Effector CD8-positive, alpha-beta T cell (primary cell): ENCODE results near the gene CCL19.
A peak's percentile ranks its signal among the peaks of the same experiment; 100 is the strongest.

Source experiments
- DNase-seq: peaks from one replicate; lab custom pipeline; 2025; lab: John Stamatoyannopoulos, UW

The CCL19 gene

DNA sequence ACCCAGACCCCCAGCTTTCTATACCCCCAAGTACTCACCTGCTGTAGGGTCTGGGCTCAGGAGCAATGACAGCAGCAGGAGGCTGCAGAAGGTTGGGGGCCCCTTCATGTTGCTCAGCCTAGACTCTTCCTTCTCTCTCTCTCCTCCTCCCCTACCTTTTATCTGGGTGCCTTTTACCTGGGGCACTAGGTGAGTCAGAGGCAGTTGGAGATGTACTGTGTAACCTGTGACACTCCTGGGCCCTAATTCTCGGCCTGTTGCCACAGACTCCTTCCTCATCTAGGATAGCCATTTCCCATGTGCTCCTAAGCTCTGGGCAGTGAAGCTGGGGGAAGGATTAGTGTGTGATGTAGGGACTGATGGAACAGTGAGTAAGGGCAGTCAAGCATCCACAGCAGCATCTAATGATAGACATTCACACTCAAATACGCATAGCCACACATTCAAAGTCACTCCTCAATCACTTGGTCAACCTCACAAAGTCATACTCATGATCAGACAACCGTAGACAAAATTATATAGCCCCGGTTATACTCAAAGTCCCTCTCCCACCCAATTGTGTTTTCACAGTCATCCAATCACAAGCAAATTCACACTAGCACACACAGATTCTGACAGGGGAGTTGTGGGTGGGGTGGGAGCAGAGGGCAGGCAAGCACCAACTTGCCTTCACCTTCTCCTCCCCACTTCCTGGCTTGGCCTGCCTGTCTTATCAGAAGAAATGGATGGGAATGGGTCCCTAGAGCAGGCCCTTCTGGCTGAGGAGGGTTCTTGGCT lies 28.4 kb downstream of the CCL19 start, which contains the start of gene CCL27:
TSS of gene CCL27 (minus strand) at position 132 of the 777 bp plus-strand sequence. CDS start at position 108, 24 bp downstream.
- no peak for DNase-seq

- DNase-seq, result no peak
These were observed 31.4 kb downstream of the CCL19 start for GRCh38 chr9:34659592-34660253.

- no peak for DNase-seq
These were observed 32.6 kb downstream of the CCL19 start for GRCh38 chr9:34658461-34658860.

DNA sequence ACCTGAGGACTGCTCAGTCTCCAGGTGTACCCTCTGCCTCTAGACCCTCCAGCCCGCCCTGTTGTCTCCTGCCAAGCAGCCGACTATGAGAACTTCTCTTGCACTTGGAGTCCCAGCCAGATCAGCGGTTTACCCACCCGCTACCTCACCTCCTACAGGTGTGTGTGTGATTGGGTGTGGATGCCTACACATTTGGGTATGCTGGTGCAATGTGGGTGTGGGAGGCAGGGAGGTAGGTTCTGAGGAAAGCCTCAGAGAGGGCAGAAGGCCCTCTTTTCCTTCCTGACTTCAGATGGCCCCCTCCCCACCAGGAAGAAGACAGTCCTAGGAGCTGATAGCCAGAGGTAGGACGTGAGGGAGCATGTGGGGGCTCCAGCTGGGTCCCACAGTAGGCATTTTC lies 34.1 kb downstream of the CCL19 start:
- DNase-seq, result no peak

- DNase-seq, result no peak
These were observed 35.7 kb downstream of the CCL19 start for GRCh38 chr9:34655394-34655793.

- DNase-seq, result no peak
These were observed 36.6 kb downstream of the CCL19 start for GRCh38 chr9:34654323-34655051.

GRCh38 chr9:34653151-34654072 lies 37.7 kb downstream of the CCL19 start:
- no peak for DNase-seq

DNA sequence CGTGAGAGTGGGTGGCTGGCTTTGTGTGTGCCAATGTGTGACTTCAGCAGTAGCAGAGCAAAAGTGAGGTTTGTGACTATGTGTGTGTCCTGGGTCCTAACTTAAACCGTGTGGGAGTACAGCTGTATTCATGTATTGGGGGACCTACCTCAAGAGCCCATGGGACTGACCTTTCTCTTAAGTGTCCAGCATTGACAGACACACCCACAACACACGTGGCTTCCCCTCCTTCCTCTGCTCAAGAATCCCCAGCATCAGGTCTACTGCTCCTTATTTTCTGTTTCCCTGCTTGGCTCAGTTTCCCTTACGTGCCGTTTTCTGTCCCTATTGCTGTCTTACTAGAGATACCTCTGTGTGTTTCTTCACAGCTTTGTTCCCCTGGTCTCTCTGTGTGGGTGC lies 38.5 kb downstream of the CCL19 start:
- DNase-seq, result no peak

DNA sequence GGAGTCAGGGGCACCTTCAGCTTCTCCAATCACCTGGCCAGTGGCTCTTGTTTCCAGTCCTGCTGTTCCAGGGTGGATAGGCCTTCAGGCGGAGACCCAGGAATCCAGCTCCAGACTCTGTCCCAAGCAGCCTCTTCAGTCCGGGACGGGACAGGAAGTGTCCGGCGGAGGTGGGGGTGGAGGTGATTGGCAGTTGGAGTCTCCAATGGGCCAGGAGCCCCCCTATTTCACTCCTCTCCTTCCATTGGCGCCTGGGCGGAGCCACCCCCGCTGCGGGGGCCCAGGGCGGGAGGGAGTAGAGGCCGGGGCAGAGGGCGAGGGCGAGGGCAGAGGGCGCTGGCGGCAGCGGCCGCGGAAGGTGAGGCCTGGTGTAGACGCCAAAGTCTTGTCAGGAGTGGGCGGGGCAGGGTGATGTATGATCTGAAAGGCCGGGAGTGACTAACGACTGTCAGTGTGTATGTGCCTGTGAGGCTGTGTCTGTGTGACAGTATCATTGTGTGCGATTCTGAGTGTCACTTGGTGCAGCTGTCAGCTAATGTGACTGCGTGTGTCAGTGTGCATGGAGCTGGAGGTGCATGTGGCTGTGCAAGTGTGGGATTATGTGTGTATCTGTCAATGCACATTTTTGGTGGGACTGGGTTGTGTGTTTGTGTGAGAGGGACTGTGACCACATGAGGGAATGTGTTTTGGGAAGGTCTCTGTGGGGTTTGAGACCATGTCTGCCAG lies 39.0 kb downstream of the CCL19 start, which contains the start of gene IL11RA:
TSS of gene IL11RA (plus strand) at position 310 of the 726 bp plus-strand sequence. CDS start 3,033 bp downstream, outside the sequence.
- no peak for DNase-seq

- no peak for DNase-seq
These were observed 39.8 kb downstream of the CCL19 start for GRCh38 chr9:34651321-34651720.

- DNase-seq, result no peak
These were observed 40.3 kb downstream of the CCL19 start for GRCh38 chr9:34650816-34651215.

DNA sequence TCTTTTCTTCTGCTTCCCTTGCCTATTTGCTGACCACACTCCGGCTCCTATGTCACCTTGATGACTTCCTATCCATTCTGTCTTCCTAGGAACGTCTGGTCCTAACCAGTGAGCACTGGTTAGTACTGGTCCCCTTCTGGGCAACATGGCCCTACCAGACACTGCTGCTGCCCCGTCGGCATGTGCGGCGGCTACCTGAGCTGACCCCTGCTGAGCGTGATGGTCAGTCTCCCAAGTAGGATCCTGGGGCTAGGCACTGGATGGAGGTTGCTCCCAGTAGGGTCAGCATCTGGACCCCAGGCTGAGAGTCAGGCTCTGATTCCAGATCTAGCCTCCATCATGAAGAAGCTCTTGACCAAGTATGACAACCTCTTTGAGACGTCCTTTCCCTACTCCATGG lies 42.4 kb downstream of the CCL19 start:
- DNase-seq, result no peak

GRCh38 chr9:34647651-34648050 lies 43.4 kb downstream of the CCL19 start:
- DNase-seq, result no peak

DNA sequence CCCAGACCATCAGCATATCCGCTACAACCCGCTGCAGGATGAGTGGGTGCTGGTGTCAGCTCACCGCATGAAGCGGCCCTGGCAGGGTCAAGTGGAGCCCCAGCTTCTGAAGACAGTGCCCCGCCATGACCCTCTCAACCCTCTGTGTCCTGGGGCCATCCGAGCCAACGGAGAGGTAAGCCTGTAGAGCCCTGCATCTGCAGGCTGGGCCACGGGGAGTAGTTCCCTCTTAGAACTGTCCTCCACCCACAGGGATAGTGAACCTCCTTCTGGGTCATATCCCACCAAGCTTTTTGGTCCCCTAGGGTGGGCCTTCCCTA lies 44.0 kb downstream of the CCL19 start:
- no peak for DNase-seq

DNA sequence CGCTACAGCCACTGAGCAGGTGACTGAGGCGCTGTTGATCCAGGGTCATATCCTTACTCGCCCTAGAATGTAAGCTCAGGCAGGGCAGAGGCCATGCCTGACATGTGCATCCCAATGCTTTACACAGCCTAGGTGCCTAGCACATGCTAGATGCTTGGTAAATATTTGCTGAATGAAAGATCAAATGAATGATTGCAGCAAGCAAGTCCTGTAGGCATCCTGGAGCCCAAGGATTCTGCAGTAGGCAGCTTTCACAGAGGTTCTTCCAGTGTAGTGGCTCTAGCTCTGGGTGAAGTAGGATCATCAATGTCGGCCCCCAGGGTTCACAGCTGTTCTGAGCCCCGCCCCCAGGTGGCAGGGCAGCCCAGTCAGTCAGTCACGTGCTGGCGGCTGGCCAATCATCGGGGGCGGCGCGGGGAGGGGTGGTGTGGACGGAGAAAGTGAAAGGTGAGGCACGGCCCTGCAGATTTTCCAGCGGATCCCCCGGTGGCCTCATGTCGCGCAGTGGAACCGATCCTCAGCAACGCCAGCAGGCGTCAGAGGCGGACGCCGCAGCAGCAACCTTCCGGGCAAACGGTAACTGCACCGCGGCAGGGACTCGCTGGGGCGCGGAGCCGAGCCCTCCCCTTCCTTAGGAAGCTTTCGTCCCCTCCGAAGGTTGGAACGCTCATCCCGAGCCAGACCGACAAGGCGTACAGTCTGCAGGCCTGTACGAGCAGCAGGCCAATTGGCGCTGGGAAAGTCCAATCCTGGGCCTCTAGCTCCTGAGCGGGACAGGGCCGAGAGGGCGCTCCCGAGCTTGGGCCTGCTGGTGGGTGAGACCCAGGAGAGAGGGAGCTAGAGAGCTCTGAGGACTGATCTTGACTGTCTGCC lies 44.6 kb downstream of the CCL19 start, which contains the start of gene GALT:
TSS of gene GALT (plus strand) at position 465 of the 873 bp plus-strand sequence. CDS start at position 495, 30 bp downstream.
- peak; percentile 97 for DNase-seq

DNA sequence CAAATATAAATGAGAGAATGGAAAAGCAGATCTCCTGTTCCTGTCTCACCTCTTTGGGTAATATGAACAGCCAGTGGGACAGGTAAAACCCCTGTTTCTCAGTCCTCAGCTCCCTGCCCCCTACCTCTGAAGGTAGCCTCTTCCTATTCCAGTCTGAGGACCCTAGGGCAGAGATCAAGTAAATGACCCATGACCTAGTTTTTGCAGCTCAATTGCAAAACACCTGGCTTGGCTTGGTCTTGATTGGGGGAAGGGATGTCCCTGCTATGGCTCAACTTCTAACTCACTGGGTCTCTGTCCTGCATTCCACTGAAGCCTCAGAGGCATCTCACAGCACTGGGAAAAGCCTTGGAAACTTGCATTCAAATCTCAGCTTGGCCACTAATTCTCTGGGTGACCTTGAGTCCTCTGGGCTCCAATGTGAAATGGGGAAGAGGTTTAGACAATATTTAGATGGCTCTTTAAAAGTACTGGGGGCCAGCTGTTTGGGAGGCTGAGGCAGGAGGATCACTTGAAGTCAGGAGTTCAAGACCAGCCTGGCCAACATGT lies 46.2 kb downstream of the CCL19 start:
- DNase-seq, result no peak

- DNase-seq, result no peak
These were observed 48.4 kb downstream of the CCL19 start for GRCh38 chr9:34642679-34643078.
